GM21390 (cell line): ENCODE measurements around the gene CACTIN.

Experiments
- ATAC-seq: cut with Tn5 transposase; IDR thresholded peaks from one replicate; pipeline ENCODE4 v1.9.1; 2021; ENCODE audit not compliant: unreplicated experiment

Gene CACTIN

GRCh38 chr19:3610745-3611717 is 15.6 kb downstream of the CACTIN start:
- ATAC-seq, result no peak

- ATAC-seq, result no peak
Measured at GRCh38 chr19:3609779-3610719, 16.5 kb downstream of the CACTIN start.

- no peak for ATAC-seq
Measured at GRCh38 chr19:3608750-3609322, 17.8 kb downstream of the CACTIN start.

DNA sequence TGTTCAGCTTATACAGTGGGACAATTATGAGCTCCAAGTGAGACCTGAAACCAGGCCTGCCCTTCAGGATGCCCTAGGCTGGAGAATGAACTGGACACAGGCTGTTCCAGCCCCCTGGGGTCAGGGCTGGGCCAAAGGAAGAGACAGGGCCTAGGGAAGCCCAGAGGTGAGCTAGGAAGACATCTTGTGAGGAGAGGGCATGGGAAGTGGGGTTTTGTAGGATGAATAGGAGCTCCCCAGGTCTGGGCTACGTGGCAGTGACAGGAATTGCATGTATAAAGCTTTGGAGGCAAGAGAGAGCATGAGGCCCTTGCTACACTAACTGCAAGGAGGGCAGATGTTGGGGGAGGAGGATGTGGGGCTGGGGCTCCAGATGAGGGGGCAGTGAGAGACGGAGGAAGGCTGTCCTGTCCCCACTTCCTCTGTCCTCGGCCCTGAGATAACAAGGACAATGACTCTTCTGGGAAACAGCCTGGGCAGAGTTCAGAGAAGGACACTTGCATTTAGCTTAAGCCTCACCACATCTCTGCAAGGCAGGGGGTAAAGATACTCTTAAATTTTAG is 18.4 kb downstream of the CACTIN start:
- ATAC-seq, result no peak

- no peak for ATAC-seq
Measured at GRCh38 chr19:3607303-3608078, 19.1 kb downstream of the CACTIN start.

- no peak for ATAC-seq
Measured at GRCh38 chr19:3606690-3607289, 19.8 kb downstream of the CACTIN start, which contains the start of gene TBXA2R. Gene TBXA2R, minus strand, starts transcription at chr19:3606875. Its CDS starts 6,241 bp downstream, at chr19:3600634.

DNA sequence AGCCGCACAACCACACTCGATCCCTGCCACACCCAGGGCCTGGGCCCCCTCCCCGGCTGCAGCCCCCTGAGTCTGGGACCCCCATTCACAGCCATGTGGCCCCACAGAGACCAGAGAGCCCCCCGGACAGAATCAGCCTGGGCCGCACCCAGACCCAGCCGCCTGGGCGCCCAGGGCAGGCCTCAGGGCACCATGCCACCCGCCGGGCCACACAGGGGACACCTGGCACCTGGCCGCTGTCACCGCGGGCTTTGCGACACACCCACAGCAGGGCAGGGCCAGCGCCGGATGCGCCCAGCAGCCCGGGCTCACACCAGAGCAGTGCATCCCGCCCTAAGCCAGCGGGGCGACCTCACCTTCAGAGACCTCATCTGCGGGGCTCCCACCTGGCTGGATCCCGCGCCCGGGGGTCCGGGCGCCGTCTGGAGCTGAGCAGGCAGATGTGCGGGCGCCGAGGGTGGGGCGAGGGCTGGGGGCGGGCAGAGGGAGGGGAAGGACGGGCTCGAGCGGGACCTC is 20.4 kb downstream of the CACTIN start:
- ATAC-seq, result no peak

GRCh38 chr19:3605770-3606169 is 20.8 kb downstream of the CACTIN start:
- ATAC-seq, result no peak

GRCh38 chr19:3605361-3605760 is 21.2 kb downstream of the CACTIN start:
- no peak for ATAC-seq

DNA sequence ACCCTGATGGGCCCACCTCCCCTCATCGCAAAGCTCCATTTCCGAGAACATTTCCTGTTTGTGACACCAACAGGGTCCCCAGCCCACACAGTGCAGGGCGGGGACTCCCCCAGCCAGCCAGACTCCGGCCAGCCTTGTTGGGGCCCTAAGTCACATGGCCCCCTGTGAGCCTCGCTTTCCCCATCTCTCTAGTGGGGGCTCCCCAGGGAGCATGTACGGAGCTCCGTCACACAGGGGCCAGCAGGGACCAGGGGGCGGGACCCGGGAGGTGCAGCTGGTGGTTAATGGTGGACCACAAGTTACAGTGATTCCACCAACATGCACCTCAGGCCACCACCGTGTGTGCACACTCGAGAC is 21.6 kb downstream of the CACTIN start:
- ATAC-seq, result no peak

- ATAC-seq, result no peak
Measured at GRCh38 chr19:3604227-3604986, 22.2 kb downstream of the CACTIN start.

DNA sequence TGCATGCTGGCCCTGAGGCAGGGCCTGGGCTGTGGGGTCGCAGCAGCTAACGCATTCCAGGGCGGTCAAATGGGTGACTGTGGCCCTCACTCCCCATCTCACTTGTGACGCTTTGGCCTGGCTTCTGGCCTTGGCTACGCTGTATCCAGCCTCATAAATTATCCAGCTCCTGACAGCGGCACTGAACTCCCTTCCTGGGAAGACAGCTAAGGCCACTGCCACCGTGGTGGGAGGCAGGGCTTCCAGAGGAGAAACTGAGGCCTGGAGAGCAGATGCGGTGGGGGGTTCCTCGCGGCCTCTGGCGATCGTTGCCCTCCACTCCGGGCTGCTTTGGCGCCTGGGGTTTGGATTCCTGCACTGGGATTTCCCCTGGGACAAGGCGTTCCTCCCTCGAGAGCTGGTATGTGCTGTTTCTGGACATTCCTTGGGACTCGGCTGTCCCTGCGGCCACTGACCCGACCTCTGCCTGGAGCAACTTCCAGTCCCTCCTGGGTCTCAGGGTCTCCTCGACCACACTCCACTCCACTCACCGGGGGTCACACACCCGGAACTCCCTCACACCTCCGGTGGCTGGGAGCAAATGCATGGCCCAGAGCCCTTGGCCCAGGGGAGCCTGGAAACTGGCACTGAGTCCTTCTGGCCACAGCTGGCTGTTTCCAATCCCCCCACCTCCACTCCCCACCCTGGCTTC is 23.3 kb downstream of the CACTIN start:
- ATAC-seq, result no peak

DNA sequence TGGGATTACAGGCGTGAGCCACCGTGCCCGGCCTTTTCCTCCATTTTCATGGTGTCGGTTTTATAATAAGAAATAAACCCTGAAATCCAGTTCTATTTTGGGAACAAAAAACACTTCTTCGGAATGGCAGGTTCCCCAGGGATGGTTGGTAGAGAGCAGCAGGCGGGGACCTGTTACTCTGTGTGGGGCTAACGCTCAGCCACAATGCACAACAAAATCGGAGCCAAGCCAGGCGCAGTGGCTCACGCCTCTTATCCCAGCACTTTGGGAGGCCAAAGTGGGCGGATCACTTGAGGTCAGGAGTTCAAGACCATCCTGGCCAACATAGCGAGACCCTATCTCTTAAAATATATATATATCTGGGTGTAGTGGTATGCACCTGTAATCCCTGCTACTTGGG is 25.6 kb downstream of the CACTIN start:
- no peak for ATAC-seq

DNA sequence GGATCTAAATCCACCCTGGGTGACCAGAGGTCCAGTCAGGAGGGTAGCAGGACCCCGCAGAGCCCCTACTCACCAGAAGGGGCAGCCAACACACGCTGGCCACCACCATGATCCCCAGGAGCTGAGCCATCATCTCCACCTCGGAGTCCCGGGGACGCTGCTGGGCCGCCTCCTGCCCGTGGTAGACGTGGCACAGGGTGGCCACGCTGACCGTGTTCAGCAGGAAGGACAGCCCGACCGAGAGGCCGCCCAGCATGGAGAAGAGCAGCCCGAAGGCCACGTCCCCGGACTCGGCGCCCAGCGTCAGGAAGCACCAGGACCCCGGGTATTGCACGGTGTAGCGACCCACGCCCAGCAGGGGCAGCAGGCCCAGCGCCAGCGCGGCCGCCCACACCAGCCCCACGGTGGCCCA is 26.8 kb downstream of the CACTIN start:
- ATAC-seq, result no peak

- ATAC-seq, result no peak
Measured at GRCh38 chr19:3595521-3596061, 31.0 kb downstream of the CACTIN start.

GRCh38 chr19:3593156-3593555 is 33.4 kb downstream of the CACTIN start:
- no peak for ATAC-seq

- no peak for ATAC-seq
Measured at GRCh38 chr19:3591876-3592613, 34.5 kb downstream of the CACTIN start.
